GM19023 (cell line): ENCODE results near the gene PPP1R1A.
A peak's percentile ranks its signal among the peaks of the same experiment; 100 is the strongest.

Source experiments
- ATAC-seq: cut with Tn5 transposase; IDR thresholded peaks from one replicate; pipeline ENCODE4 v1.9.1; 2021; ENCODE audit warnings: mild to moderate bottlenecking, moderate library complexity; ENCODE audit not compliant: unreplicated experiment

The PPP1R1A gene

GRCh38 chr12:54603872-54604271, 15.4 kb upstream of the PPP1R1A start:
- ATAC-seq = no peak

- peak; percentile 76 for ATAC-seq
Observed at GRCh38 chr12:54603173-54603814, 14.8 kb upstream of the PPP1R1A start.

- ATAC-seq = no peak
Observed at GRCh38 chr12:54602661-54603060, 14.2 kb upstream of the PPP1R1A start.

- ATAC-seq = no peak
Observed at GRCh38 chr12:54601841-54602240, 13.4 kb upstream of the PPP1R1A start.

- no peak for ATAC-seq
Observed at GRCh38 chr12:54598970-54599369, 10.5 kb upstream of the PPP1R1A start.

GRCh38 chr12:54596526-54596946, 8.1 kb upstream of the PPP1R1A start:
- no peak for ATAC-seq

- no peak for ATAC-seq
Observed at GRCh38 chr12:54595471-54595870, 7.0 kb upstream of the PPP1R1A start.

- ATAC-seq = no peak
Observed at GRCh38 chr12:54593725-54594124, 5.3 kb upstream of the PPP1R1A start.

- no peak for ATAC-seq
Observed at GRCh38 chr12:54593135-54593534, 4.7 kb upstream of the PPP1R1A start.

- no peak for ATAC-seq
Observed at GRCh38 chr12:54592316-54592715, 3.9 kb upstream of the PPP1R1A start.

GRCh38 chr12:54590978-54591591, 2.6 kb upstream of the PPP1R1A start:
- no peak for ATAC-seq

GRCh38 chr12:54589964-54590363, 1.5 kb upstream of the PPP1R1A start:
- no peak for ATAC-seq

GRCh38 chr12:54588890-54589267, 420 bp upstream of the PPP1R1A start:
- no peak for ATAC-seq

GRCh38 chr12:54587315-54587873, 1.1 kb downstream of the PPP1R1A start:
- ATAC-seq = no peak

- ATAC-seq = no peak
Observed at GRCh38 chr12:54586620-54587019, 1.8 kb downstream of the PPP1R1A start.

- ATAC-seq = no peak
Observed at GRCh38 chr12:54585243-54585642, 3.2 kb downstream of the PPP1R1A start.

- no peak for ATAC-seq
Observed at GRCh38 chr12:54584128-54584527, 4.3 kb downstream of the PPP1R1A start.

GRCh38 chr12:54583726-54584125, 4.7 kb downstream of the PPP1R1A start:
- ATAC-seq = no peak

- ATAC-seq = no peak
Observed at GRCh38 chr12:54581412-54581811, 7.0 kb downstream of the PPP1R1A start.

GRCh38 chr12:54579696-54580333, 8.6 kb downstream of the PPP1R1A start:
- ATAC-seq = peak; percentile 95

- no peak for ATAC-seq
Observed at GRCh38 chr12:54579258-54579657, 9.2 kb downstream of the PPP1R1A start.

GRCh38 chr12:54578778-54579177, 9.7 kb downstream of the PPP1R1A start:
- ATAC-seq = no peak
